HG03097 (cell line): ENCODE results near the gene SLC12A4.
"Not testable (repeated sequence)": the region's sequence is repeated elsewhere in the genome, so short reads cannot be mapped to it uniquely, and the experiment has no call there.

ENCODE experiments used
- ATAC-seq: cut with Tn5 transposase; IDR thresholded peaks from one replicate; pipeline ENCODE4 v1.9.1; 2021; ENCODE audit not compliant: unreplicated experiment, low FRiP score

The SLC12A4 gene

DNA sequence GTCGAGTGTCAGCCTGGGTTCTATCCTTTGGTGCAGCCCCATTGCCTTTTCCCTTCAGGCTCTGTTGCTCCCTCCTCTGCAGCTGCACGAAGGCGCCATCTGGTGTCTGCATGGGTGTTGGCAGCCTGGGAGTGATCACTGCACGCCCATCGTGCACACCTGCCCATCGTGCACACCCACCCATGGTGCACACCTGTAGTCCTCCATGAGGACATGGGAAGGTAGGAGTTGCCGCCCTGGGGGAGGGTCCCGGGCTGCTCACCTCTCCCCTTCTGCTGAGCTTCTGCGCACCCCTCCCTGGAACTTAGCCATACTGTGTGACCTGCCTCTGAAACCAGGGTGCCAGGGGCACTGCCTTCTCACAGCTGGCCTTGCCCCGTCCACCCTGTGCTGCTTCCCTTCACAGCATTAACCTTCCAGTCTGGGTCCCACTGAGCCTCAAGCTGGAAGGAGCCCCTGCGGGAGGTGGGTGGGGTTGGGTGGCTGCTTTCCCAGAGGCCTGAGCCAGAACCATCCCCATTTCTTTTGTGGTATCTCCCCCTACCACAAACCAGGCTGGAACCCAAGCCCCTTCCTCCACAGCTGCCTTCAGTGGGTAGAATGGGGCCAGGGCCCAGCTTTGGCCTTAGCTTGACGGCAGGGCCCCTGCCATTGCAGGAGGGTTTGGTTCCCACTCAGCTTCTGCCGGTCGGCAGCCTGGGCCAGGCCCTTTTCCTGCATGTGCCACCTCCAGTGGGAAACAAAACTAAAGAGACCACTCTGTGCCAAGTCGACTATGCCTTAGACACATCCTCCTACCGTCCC lies 39.7 kb downstream of the SLC12A4 start:
- no peak for ATAC-seq

DNA sequence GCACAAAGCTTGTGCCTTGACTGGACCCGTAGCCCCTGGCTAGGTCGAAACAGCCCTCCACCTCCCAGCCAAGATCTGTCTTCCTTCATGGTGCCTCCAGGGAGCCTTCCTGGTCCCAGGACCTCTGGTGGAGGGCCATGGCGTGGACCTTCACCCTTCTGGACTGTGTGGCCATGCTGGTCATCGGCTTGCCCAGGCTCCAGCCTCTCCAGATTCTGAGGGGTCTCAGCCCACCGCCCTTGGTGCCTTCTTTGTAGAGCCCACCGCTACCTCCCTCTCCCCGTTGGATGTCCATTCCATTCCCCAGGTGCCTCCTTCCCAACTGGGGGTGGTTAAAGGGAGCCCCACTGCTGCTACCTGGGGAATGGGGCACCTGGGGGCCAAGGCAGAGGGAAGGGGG lies 40.3 kb downstream of the SLC12A4 start:
- no peak for ATAC-seq

DNA sequence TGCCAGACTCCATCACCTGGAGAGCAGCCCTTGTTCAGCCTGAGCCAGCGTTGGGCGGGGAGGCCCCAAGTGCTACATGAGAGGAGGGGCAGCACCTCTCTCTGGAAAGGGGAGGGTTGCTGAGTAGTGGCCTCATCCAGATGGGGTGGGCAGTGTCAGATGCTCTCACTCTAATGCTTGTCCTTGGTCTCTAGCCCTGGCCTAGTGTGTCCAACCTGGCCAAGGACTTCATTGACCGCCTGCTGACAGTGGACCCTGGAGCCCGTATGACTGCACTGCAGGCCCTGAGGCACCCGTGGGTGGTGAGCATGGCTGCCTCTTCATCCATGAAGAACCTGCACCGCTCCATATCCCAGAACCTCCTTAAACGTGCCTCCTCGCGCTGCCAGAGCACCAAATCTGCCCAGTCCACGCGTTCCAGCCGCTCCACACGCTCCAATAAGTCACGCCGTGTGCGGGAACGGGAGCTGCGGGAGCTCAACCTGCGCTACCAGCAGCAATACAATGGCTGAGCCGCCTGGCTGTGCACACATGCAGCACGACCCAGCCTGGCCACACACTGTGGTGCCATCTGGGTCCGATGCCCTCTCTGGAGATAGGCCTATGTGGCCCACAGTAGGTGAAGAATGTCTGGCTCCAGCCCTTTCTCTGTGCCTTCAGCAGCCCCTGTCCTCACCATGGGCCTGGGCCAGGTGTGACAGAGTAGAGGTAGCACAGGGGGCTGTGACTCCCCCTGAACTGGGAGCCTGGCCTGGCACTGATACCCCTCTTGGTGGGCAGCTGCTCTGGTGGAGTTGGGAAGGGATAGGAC lies 41.1 kb downstream of the SLC12A4 start:
- no peak for ATAC-seq

- no peak for ATAC-seq
Measured at GRCh38 chr16:67926181-67926750, 42.2 kb downstream of the SLC12A4 start.

DNA sequence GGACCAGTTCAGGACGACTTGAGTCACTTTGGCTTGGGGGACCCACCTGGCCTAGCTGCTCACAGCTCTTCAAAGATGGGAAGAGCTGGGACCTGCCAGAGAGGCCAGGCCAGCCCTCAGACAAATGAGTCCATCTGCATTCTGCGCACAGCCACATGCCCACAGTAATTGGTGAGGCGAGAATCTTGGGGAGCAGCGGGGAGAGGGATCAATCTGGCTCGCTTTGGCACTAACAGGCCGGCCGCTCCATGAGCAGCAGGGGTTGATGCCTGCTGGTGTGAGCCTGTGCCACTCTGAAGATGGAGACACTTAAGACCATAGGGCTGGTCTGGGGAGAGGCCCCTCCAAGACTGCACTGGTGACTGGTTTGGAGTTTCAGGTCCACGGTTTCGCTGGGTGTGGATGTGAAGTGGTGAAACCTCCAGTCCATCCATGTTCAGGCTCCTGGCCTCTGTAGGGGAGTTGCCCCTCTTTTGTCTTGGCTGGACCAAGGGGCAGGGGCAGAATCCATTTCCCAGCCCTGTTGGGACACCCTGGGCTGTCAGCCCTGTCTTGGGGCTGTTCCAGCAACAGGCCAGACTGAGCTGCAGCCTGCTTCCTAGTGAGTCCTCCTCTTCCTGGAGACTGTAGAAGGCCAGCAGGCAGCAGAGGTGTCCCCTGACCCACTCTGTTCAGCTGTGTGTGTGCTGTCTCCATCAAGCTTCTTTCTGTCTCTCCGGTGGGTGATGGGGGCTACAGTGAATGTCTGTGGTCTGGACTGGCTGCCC lies 44.1 kb downstream of the SLC12A4 start:
- no peak for ATAC-seq

- no peak for ATAC-seq
Measured at GRCh38 chr16:67923414-67924116, 44.9 kb downstream of the SLC12A4 start.

- no peak for ATAC-seq
Measured at GRCh38 chr16:67922740-67923139, 45.7 kb downstream of the SLC12A4 start.

- ATAC-seq = no peak
Measured at GRCh38 chr16:67922221-67922620, 46.2 kb downstream of the SLC12A4 start.

DNA sequence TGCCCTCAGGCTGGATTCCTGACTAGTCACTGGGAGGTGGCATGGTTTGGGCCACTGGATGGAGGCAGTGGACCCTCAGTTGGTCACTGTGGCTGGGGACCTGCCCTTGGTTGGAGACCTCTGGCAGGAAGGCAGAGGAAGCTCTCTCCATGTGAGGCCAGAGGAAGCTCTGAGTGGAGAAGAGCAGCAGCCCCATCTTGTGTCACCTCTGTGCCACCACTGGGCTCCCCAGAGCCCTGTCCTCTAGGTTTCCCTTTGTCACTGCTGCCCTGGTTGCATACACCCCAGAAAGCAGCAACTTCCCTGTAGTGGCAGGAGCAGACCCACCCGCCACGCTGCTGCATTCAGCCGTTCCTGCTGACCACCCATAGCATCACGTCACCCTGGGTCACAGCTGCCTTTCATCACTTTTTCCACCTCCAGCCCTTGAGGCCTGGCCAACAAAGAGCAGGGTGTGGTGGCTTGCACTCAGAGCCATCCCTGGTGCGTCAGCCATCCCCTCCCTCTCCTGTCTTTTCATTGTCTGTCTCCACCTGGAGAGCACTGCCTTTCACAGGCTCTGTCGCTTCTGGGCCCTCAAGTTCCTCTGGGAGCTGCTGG lies 48.7 kb downstream of the SLC12A4 start:
- ATAC-seq = no peak

DNA sequence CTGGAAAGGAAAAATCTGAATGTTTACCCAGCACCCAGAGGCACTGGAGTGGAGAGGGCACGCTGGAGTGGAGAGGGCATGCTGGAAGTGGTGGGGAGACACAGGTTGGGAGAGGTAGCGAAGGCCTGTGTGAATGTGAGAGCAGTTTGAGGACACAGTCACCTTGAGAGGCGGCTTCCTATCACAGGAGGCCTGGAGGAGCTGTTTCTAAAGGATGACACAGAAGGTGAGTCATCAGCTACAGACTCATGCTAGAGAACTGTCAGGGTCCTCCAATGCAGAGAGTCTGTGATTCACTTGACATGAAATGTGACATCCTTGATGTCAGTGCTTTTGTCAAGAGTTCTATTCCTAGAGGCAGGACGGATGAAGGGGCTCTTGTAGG lies 50.6 kb downstream of the SLC12A4 start:
- no peak for ATAC-seq

DNA sequence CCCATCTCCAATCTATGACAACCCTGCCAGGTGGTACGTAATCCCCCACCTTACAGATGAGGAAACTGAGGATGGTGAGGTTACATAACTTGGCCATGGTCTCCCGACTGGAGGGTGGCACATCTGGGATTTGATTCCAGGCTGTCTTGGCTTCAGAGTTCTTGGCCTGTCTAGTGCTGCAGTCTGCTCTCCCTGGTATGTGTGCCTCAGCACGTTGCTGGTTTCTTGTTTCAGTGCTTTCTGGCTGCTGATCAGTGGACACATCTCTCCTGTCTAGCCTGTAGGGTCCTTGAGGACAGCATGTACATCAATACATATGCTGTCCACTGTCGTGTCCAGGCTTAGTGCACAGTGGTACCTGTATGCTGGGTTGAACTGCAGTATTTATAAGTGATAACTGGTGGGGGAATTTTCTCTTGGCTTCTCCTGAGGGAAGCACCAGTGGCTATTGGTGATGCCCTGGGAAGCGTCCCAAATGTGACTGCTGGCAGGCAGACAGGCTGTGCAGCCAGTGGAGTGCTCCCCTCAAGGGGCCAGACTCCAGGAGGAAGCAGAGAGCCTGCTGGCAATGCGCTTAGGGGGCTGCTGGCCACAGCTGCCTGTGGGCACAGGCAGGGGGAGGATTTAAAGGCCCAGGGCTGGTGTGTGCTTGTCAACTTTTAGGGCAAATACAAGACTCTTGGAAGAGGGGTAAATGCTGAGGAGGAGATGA lies 51.1 kb downstream of the SLC12A4 start:
- ATAC-seq = no peak

- ATAC-seq = no peak
Measured at GRCh38 chr16:67915831-67916723, 52.4 kb downstream of the SLC12A4 start.

DNA sequence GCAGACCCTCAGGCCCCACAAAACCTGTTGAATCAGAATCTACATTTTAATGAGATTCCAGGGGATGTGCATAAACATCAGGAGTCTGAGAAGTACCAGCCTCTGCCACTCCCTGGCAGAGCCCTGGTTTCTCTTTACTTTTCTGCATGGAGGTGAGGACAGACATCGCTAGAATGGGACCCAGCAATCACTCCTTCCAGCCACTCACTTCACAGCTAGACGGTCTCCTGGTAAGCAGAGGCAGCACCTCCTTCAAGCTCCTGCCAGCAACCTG lies 53.0 kb downstream of the SLC12A4 start:
- not testable (repeated sequence) for ATAC-seq

- ATAC-seq = no peak
Measured at GRCh38 chr16:67914758-67915495, 53.5 kb downstream of the SLC12A4 start.

DNA sequence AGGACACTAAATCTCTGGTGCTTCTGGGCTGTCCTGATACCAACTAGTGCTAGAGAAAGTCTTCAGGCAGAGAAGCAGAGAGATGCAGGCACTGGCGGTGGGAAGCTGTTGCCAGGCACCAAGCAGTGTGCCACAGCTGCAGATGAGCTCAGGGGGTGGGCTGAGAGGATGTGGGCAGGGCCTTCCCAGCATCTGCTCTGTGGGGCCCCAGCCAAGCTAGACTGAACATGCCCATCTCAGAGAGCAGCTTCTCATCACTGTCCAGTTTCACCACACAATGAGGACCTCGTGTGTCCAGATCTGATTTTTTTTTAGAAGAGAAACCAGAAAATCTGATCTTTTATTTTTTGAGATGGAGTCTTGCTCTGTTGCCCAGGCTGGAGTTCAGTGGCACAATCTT lies 58.3 kb downstream of the SLC12A4 start:
- ATAC-seq = no peak

DNA sequence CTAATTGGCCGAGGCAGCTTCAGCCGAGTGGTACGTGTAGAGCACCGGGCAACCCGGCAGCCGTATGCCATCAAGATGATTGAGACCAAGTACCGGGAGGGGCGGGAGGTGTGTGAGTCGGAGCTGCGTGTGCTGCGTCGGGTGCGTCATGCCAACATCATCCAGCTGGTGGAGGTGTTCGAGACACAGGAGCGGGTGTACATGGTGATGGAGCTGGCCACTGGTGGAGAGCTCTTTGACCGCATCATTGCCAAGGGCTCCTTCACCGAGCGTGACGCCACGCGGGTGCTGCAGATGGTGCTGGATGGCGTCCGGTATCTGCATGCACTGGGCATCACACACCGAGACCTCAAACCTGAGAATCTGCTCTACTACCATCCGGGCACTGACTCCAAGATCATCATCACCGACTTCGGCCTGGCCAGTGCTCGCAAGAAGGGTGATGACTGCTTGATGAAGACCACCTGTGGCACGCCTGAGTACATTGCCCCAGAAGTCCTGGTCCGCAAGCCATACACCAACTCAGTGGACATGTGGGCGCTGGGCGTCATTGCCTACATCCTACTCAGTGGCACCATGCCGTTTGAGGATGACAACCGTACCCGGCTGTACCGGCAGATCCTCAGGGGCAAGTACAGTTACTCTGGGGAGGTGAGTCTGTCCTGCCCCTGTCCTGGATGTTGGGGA lies 59.2 kb downstream of the SLC12A4 start:
- no peak for ATAC-seq
